GM12875 (cell line): ENCODE data around the gene MYO16.

Source experiments
- H3K4me3 ChIP-seq: one replicate; pipeline ENCODE4 v1.5.1; 2011; ENCODE audit warnings: low read depth, low read length, control low read depth
- TF ChIP-seq, protein P1 (sequence below): IDR thresholded peaks from 2 replicates; pipeline ENCODE4 v1.5.1; 2011; ENCODE audit warnings: low read depth, mild to moderate bottlenecking, control low read depth, inconsistent platforms, low read length, moderate library complexity, borderline replicate concordance; ENCODE audit not compliant: insufficient read depth

Gene MYO16

DNA sequence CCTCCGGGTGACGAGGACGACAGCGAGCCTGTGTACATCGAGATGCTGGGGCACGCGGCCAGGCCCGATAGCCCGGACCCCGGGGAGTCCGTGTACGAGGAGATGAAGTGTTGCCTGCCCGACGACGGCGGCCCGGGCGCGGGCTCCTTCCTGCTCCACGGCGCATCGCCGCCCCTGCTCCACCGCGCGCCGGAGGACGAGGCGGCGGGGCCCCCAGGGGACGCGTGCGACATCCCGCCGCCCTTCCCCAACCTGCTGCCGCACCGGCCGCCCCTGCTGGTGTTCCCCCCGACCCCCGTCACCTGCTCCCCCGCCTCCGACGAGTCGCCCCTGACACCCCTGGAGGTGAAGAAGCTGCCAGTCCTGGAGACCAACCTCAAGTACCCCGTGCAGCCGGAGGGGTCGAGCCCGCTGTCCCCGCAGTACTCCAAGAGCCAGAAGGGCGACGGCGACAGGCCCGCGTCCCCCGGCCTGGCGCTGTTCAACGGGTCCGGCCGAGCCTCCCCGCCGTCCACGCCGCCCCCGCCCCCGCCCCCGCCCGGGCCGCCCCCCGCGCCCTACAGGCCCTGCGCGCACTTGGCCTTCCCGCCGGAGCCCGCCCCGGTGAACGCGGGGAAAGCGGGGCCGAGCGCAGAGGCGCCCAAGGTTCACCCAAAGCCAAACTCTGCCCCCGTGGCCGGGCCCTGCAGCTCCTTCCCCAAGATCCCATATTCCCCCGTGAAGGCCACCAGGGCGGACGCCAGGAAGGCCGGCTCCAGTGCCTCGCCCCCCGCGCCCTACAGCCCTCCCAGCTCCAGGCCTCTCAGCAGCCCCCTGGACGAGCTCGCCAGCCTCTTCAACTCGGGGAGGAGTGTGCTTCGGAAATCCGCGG, 511.3 kb downstream of the MYO16 start:
- TF ChIP-seq, protein P1, sequence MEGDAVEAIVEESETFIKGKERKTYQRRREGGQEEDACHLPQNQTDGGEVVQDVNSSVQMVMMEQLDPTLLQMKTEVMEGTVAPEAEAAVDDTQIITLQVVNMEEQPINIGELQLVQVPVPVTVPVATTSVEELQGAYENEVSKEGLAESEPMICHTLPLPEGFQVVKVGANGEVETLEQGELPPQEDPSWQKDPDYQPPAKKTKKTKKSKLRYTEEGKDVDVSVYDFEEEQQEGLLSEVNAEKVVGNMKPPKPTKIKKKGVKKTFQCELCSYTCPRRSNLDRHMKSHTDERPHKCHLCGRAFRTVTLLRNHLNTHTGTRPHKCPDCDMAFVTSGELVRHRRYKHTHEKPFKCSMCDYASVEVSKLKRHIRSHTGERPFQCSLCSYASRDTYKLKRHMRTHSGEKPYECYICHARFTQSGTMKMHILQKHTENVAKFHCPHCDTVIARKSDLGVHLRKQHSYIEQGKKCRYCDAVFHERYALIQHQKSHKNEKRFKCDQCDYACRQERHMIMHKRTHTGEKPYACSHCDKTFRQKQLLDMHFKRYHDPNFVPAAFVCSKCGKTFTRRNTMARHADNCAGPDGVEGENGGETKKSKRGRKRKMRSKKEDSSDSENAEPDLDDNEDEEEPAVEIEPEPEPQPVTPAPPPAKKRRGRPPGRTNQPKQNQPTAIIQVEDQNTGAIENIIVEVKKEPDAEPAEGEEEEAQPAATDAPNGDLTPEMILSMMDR = no peak
- H3K4me3 ChIP-seq = no peak overlapping the region

DNA sequence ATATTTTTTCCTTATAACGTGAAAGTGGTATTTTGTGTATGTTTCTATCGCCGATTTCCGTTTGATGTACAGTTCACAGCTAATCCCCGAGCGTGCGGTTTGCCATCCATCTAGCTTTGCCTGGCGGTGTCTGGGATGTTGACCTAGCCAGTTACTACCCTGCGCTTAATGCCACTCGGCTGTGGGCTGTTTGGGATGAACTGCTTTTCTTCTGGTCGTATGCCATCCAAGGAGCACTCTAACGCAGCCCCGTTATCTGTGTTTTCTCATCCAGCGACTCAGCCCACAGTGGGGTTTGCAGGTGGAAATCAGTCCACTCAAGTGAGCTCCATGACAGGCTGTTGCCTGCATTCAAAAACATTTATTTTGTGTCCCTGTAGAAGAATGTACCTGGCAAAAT, 512.3 kb downstream of the MYO16 start:
- no peak overlapping the region for H3K4me3 ChIP-seq
- TF ChIP-seq, protein P1 = no peak

DNA sequence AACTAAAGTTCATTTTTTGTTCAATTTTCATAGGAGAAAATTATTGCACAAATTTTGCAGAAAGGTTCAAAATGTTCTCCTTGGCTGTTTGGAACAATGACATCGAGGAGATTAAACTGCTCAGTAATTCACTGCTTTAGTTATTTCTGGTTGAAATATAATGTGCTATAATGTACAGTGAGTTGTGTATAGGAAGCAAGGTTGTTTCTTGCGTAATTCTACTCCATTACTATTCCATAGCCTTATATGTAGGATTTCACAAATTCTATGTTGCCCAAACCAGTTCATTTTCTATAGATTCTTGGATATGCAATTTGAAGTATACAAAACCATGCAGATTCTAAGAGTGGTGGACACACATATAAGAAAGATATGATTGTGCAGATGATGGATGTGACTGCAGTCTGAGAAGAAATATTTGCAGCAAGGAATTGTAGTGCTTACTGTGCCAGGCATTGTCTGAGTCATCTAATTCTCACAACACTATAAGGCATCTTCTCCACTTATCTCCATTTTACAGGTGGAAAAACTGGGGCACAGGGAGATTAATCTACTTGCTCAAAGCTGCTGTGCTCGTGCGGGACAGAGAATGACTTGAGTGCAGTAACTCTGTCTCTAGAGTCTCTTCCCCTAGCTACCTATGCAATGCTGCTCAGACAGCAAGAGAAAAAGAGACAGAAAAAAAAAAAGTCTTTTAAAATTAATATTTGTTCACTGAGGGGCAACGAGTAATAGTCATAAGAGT, 515.5 kb downstream of the MYO16 start:
- TF ChIP-seq, protein P1 = no peak
- H3K4me3 ChIP-seq = no peak overlapping the region

DNA sequence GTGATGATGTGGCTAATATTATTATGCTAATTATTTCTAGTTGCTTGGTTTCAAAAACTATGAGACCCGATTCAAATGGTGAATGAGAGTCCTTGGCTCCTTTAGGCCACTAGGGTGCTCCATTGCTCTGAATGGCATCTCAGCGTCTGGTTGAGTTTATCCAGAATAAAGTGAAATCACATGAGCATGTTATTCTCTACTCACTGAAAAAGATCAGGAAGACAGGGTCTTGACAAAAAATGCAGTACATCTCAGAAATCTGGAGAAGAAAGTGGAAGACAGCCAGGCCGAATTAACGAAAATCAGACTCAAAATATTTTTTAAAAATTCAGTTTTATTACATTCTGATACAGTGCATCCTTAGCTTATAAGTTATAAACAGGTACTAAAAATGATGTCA, 516.2 kb downstream of the MYO16 start:
- TF ChIP-seq, protein P1 = peak; percentile 56; the same call in 1 of the 2 replicates
- no peak overlapping the region for H3K4me3 ChIP-seq

DNA sequence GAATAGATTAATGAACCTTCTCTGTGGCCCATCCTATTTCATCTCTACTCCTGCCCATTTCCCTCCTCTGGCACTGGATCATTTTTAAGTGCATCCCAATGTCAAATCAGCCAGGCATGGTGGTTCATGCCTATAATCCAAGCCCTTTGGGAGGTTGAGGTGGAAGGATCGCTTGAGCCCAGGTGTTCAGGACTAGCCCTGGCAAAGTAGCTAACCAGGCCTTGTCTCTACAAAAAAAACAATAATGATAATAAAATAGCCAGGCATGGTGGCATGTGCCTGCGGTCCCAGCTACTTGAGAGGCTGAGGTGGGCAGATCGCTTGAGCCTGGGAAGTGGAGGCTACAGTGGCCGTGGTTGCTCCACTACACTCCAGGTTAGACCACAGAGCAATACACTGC, 517.0 kb downstream of the MYO16 start:
- TF ChIP-seq, protein P1 = no peak
- no peak overlapping the region for H3K4me3 ChIP-seq

DNA sequence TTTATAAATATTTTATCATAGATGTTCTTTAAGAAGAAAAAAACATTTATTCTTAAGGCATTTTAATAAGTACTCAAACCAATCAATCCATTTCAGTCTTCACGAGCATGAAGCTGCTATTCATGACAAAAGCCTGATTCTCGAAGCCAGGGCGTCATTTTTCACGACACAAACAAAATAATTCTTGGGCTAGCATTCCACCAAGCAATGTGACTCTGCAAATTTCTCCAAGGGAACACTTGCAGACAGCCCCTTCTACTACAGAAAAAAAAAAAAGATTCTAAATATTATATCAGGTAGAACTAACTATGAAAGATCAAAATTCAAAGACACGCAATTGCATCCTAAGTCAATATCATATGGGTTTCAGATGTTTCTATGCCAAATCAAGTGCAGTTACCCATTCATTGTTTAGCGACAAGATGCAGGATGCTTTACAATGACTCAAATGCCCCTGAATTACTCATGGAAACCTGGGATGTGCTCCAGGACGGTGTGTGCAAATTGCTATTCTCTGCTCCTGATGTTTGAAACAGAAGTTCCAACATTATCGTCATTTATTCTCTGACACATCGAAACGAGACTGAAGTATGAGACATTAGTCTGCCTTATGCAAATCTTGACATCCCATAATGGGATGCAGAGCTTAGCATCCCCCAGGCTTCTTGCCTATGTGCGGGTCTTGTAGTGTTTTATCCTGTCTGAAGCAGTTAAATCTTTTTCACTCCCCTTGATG, 517.7 kb downstream of the MYO16 start:
- TF ChIP-seq, protein P1 = no peak
- H3K4me3 ChIP-seq = no peak overlapping the region
